IMR-90 (cell line): ENCODE results near the gene KCNJ16. TPM values are rescaled to one million over a fixed set of nuclear protein-coding genes. Genes with fewer than 3 reads are reported as not detected.

Source experiments
- ATAC-seq: fragments of 200-7000 bp; cut with Tn5 transposase; 2 replicates; pipeline ENCODE4 v1.9.1; 2020; ENCODE audit warnings: low read depth, mild to moderate bottlenecking, moderate library complexity
- BruUV-seq: library from RNA; stranded (reverse); fragments of 400-500 nt; replicated peaks from 2 replicates; lab custom pipeline; 2021; lab: Mats Ljungman, UMichigan
- CTCF ChIA-PET: fragments of 300-600 bp; formaldehyde crosslinking; extraction: SDS; loops from one replicate; lab custom pipeline; 2021; ENCODE audit warnings: antibody characterized with exemption; lab: Yijun Ruan, JAX
- POLR2A ChIA-PET: fragments of 300-600 bp; sonication (Branson Sonifier 250); formaldehyde crosslinking; loops from one replicate; lab custom pipeline; 2022; ENCODE audit warnings: antibody characterized with exemption; ENCODE audit not compliant: unreplicated experiment; lab: Charles Lee
- DNase-seq: peaks from one replicate; pipeline ENCODE4 v3.0.0; 2013
- H2AFZ ChIP-seq: replicated peaks from 2 replicates; pipeline ENCODE3; 2013; ENCODE audit warnings: low read length, mild to moderate bottlenecking; ENCODE audit not compliant: poor library complexity
- H2AK5ac ChIP-seq: 2 replicates; pipeline ENCODE4 v1.6.1; 2013; ENCODE audit warnings: low read depth, low read length, inconsistent platforms
- H2AK9ac ChIP-seq: replicated peaks from 2 replicates; pipeline ENCODE3; 2013; ENCODE audit warnings: mild to moderate bottlenecking, low read depth, low read length, moderate library complexity; ENCODE audit not compliant: poor library complexity
- H2BK120ac ChIP-seq: 2 replicates; pipeline ENCODE4 v1.6.1; 2013; ENCODE audit warnings: low read depth, low read length, inconsistent platforms
- H2BK15ac ChIP-seq: 3 replicates; pipeline ENCODE4 v1.6.1; 2013; ENCODE audit warnings: low read depth, low read length, inconsistent platforms
- H2BK20ac ChIP-seq: 2 replicates; pipeline ENCODE4 v1.6.1; 2013; ENCODE audit warnings: low read depth, mild to moderate bottlenecking, inconsistent platforms, low read length, moderate library complexity
- H2BK5ac ChIP-seq: 2 replicates; pipeline ENCODE4 v1.6.1; 2013; ENCODE audit warnings: mild to moderate bottlenecking, low read depth, low read length, inconsistent platforms; ENCODE audit not compliant: poor library complexity, severe bottlenecking
- H3K14ac ChIP-seq: replicated peaks from 2 replicates; pipeline ENCODE4 v1.6.1; 2013; ENCODE audit warnings: low read depth, low read length, inconsistent platforms
- H3K18ac ChIP-seq: 2 replicates; pipeline ENCODE4 v1.6.1; 2013; ENCODE audit warnings: low read depth, low read length, control low read depth
- H3K23ac ChIP-seq: 2 replicates; pipeline ENCODE4 v1.6.1; 2013; ENCODE audit warnings: low read depth, low read length, inconsistent platforms
- H3K27ac ChIP-seq: 2 replicates; pipeline ENCODE4 v1.5.1; 2013; ENCODE audit warnings: mild to moderate bottlenecking, control low read depth, low read length; ENCODE audit not compliant: insufficient read depth
- H3K27me3 ChIP-seq: 2 replicates; pipeline ENCODE4 v1.6.1; 2013; ENCODE audit warnings: low read length; ENCODE audit not compliant: control insufficient read depth, insufficient read depth
- H3K36me3 ChIP-seq: 2 replicates; pipeline ENCODE4 v1.6.1; 2013; ENCODE audit warnings: low read length, mixed read lengths; ENCODE audit not compliant: control insufficient read depth, insufficient read depth
- H3K4ac ChIP-seq: 2 replicates; pipeline ENCODE4 v1.6.1; 2013; ENCODE audit warnings: low read depth, low read length, inconsistent platforms
- H3K4me1 ChIP-seq: 2 replicates; pipeline ENCODE4 v1.6.1; 2013; ENCODE audit warnings: low read length, mixed read lengths; ENCODE audit not compliant: control insufficient read depth, insufficient read depth
- H3K4me2 ChIP-seq: 2 replicates; pipeline ENCODE4 v1.6.1; 2013; ENCODE audit warnings: low read depth, mild to moderate bottlenecking, control low read depth, low read length, moderate library complexity
- H3K4me3 ChIP-seq: 2 replicates; pipeline ENCODE4 v1.5.1; 2013; ENCODE audit warnings: low read depth, mild to moderate bottlenecking, control low read depth, low read length, moderate library complexity; ENCODE audit not compliant: insufficient read depth
- H3K56ac ChIP-seq: 2 replicates; pipeline ENCODE4 v1.6.1; 2013; ENCODE audit warnings: low read length, inconsistent platforms; ENCODE audit not compliant: insufficient read depth; ENCODE audit errors: extremely low read depth
- H3K79me1 ChIP-seq, 2 experiments: 2 replicates each; pipeline ENCODE4 v1.6.1; 2013; ENCODE audit warnings: low read length in 2 of 2, inconsistent platforms in 1 of 2, low read depth in 1 of 2
- H3K9ac ChIP-seq: 2 replicates; pipeline ENCODE4 v1.6.1; 2013; ENCODE audit warnings: low read depth, low read length, control low read depth
- H3K9me1 ChIP-seq: 2 replicates; pipeline ENCODE4 v1.6.1; 2013; ENCODE audit warnings: low read length, inconsistent platforms; ENCODE audit not compliant: insufficient read depth
- H3K9me3 ChIP-seq: 2 replicates; pipeline ENCODE4 v1.6.1; 2013; ENCODE audit warnings: low read length; ENCODE audit not compliant: control insufficient read depth, insufficient read depth
- H4K20me1 ChIP-seq: 2 replicates; pipeline ENCODE4 v1.6.1; 2013; ENCODE audit warnings: low read length, inconsistent platforms; ENCODE audit not compliant: insufficient read depth
- H4K5ac ChIP-seq: 2 replicates; pipeline ENCODE4 v1.6.1; 2013; ENCODE audit warnings: mild to moderate bottlenecking, low read depth, low read length, control low read depth
- H4K8ac ChIP-seq, 2 experiments: 2 replicates each; pipeline ENCODE4 v1.6.1; 2013; ENCODE audit warnings: low read depth in 2 of 2, low read length in 2 of 2, control low read depth in 1 of 2, inconsistent platforms in 1 of 2
- H4K91ac ChIP-seq: 2 replicates; pipeline ENCODE4 v1.6.1; 2013; ENCODE audit warnings: low read depth, low read length, inconsistent platforms; ENCODE audit not compliant: insufficient read depth
- BHLHE40 ChIP-seq: fragments of 150-350 bp; IDR thresholded peaks from 2 replicates; pipeline ENCODE4 v1.6.1; 2016; ENCODE audit warnings: mild to moderate bottlenecking, low read depth, low read length
- CEBPB ChIP-seq: IDR thresholded peaks from 2 replicates; pipeline ENCODE4 v1.6.1; 2012; ENCODE audit warnings: low read depth, low read length, improper control_type of control experiment
- CHD1 ChIP-seq: IDR thresholded peaks from 2 replicates; pipeline ENCODE4 v1.6.1; 2012; ENCODE audit warnings: low read depth, low read length, improper control_type of control experiment
- FOS ChIP-seq: fragments of 150-350 bp; IDR thresholded peaks from 2 replicates; pipeline ENCODE4 v1.6.1; 2016; ENCODE audit warnings: low read depth, low read length
- MAFK ChIP-seq: IDR thresholded peaks from 2 replicates; pipeline ENCODE4 v1.6.1; 2012; ENCODE audit warnings: low read depth, low read length, improper control_type of control experiment
- MAZ ChIP-seq: IDR thresholded peaks from 2 replicates; pipeline ENCODE4 v1.6.1; 2012; ENCODE audit warnings: low read depth, mild to moderate bottlenecking, low read length, improper control_type of control experiment, moderate library complexity, borderline replicate concordance
- MXI1 ChIP-seq: IDR thresholded peaks from 2 replicates; pipeline ENCODE4 v1.6.1; 2012; ENCODE audit warnings: low read depth, mild to moderate bottlenecking, low read length, moderate library complexity, borderline replicate concordance
- NFE2L2 ChIP-seq: fragments of 150-350 bp; IDR thresholded peaks from 2 replicates; pipeline ENCODE4 v1.6.1; 2016; ENCODE audit warnings: low read depth, mild to moderate bottlenecking, low read length
- POLR2A ChIP-seq: IDR thresholded peaks from 2 replicates; pipeline ENCODE4 v1.6.1; 2012; ENCODE audit warnings: mild to moderate bottlenecking, low read depth, low read length
- RAD21 ChIP-seq: IDR thresholded peaks from 2 replicates; pipeline ENCODE4 v1.6.1; 2012; ENCODE audit warnings: low read length, improper control_type of control experiment
- RCOR1 ChIP-seq: IDR thresholded peaks from 2 replicates; pipeline ENCODE4 v1.6.1; 2012; ENCODE audit warnings: mild to moderate bottlenecking, low read length, improper control_type of control experiment; ENCODE audit not compliant: insufficient replicate concordance
- RFX5 ChIP-seq: IDR thresholded peaks from 2 replicates; pipeline ENCODE4 v1.8.0; 2012; ENCODE audit warnings: low read depth, mild to moderate bottlenecking, low read length, moderate library complexity
- SMC3 ChIP-seq: fragments of 150-350 bp; IDR thresholded peaks from 2 replicates; pipeline ENCODE4 v1.6.1; 2016; ENCODE audit warnings: low read depth, mild to moderate bottlenecking, antibody characterized with exemption, low read length, moderate library complexity
- WGBS, 2 experiments: methylation state at CpG; one replicate each; pipeline versions ENCODE4 v1.1.5 to v1.1.7; 2013; ENCODE audit warnings: missing lambda C conversion rate in 2 of 2; ENCODE audit not compliant: insufficient read length in 1 of 2; ENCODE audit errors: extremely low coverage in 2 of 2; 5-methylcytosine and 5-hydroxymethylcytosine counted together
- dilution Hi-C: fragments of 300-500 bp; cut with HindIII; formaldehyde crosslinking; loops from one replicate; pipeline ENCODE4 v1.14.3; 2018; ENCODE audit warnings: low sequenced_read_pairs; ENCODE audit not compliant: unreplicated experiment
- in situ Hi-C: fragments of 300-500 bp; cut with MboI; formaldehyde crosslinking; loops from 3 replicates; pipeline ENCODE4 v1.14.3; 2019; ENCODE audit warnings: low sequenced_read_pairs, inconsistent platforms, mixed read lengths
- intact Hi-C: fragments of 100-400 bp; cut with micrococcal nuclease; formaldehyde crosslinking; loops from 2 replicates; pipeline ENCODE4 v1.10.0; 2022
- polyA plus RNA-seq, 3 experiments: library from polyadenylated mRNA; depleted of rRNA; stranded (reverse); fragments of >200 nt; gene quantifications; 2 replicates each; pipeline ENCODE4 v1.2.3, GENCODE V29; 2012; ENCODE audit warnings: low replicate concordance in 1 of 3
- total RNA-seq: library from RNA; depleted of rRNA; stranded (reverse); fragments of >200 nt; gene quantifications from 2 replicates; pipeline ENCODE4 v1.2.3, GENCODE V29; 2012
- TF ChIP-seq, protein P1 (sequence below): fragments of 150-350 bp; IDR thresholded peaks from 2 replicates; pipeline ENCODE4 v1.6.1; 2016; ENCODE audit warnings: low read depth, mild to moderate bottlenecking, low read length, moderate library complexity, borderline replicate concordance
- TF ChIP-seq, protein P2 (sequence below): conservative IDR thresholded peaks from 2 replicates; pipeline ENCODE4 v1.5.1; 2012; ENCODE audit warnings: mild to moderate bottlenecking, low read depth, low read length, improper control_type of control experiment
- TF ChIP-seq, protein P3 (sequence below): fragments of 150-350 bp; IDR thresholded peaks from 2 replicates; pipeline ENCODE4 v1.6.1; 2017; ENCODE audit warnings: mild to moderate bottlenecking, antibody characterized with exemption, low read length, low read depth

The KCNJ16 gene
- total and polyA plus RNA-seq, 2 of the 4 experiments (the other 2 are of a cell fraction): not detected

DNA sequence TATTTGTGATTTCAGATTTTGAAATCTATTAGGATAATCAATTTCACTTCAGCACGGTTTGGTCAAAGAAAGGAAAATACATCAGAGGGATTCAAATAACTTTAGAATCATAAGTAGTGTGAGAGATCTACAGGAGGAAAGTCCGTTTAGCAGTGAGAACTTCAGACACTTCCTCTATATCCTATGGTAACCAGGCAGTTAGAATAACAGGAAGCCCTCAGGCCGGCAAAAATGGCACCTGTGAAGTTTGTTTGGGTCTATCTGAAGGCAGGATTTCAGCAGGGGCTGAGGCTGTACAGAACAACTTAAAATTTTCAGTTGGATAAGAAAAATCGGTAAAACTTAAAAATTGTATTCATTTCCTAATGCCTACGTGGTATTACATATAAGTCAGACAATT lies 24.9 kb downstream of the KCNJ16 start:
- no peaks in the 10 kb centered on the region for H3K79me1 ChIP-seq
- H3K27me3 ChIP-seq: no peaks in the 10 kb centered on the region
- no TSS peak for BruUV-seq
- TF ChIP-seq RAD21: no peak
- no peak for TF ChIP-seq FOS
- no peak for TF ChIP-seq MXI1
- TF ChIP-seq, protein P1, sequence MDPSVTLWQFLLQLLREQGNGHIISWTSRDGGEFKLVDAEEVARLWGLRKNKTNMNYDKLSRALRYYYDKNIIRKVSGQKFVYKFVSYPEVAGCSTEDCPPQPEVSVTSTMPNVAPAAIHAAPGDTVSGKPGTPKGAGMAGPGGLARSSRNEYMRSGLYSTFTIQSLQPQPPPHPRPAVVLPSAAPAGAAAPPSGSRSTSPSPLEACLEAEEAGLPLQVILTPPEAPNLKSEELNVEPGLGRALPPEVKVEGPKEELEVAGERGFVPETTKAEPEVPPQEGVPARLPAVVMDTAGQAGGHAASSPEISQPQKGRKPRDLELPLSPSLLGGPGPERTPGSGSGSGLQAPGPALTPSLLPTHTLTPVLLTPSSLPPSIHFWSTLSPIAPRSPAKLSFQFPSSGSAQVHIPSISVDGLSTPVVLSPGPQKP: no peak
- TF ChIP-seq, protein P2, sequence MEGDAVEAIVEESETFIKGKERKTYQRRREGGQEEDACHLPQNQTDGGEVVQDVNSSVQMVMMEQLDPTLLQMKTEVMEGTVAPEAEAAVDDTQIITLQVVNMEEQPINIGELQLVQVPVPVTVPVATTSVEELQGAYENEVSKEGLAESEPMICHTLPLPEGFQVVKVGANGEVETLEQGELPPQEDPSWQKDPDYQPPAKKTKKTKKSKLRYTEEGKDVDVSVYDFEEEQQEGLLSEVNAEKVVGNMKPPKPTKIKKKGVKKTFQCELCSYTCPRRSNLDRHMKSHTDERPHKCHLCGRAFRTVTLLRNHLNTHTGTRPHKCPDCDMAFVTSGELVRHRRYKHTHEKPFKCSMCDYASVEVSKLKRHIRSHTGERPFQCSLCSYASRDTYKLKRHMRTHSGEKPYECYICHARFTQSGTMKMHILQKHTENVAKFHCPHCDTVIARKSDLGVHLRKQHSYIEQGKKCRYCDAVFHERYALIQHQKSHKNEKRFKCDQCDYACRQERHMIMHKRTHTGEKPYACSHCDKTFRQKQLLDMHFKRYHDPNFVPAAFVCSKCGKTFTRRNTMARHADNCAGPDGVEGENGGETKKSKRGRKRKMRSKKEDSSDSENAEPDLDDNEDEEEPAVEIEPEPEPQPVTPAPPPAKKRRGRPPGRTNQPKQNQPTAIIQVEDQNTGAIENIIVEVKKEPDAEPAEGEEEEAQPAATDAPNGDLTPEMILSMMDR: no peak
- TF ChIP-seq MAFK: no peak
- TF ChIP-seq BHLHE40: no peak
- TF ChIP-seq RCOR1: no peak
- no peak for TF ChIP-seq CEBPB
- TF ChIP-seq, protein P3, sequence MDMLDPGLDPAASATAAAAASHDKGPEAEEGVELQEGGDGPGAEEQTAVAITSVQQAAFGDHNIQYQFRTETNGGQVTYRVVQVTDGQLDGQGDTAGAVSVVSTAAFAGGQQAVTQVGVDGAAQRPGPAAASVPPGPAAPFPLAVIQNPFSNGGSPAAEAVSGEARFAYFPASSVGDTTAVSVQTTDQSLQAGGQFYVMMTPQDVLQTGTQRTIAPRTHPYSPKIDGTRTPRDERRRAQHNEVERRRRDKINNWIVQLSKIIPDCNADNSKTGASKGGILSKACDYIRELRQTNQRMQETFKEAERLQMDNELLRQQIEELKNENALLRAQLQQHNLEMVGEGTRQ: no peak
- TF ChIP-seq MAZ: no peak
- no peak for TF ChIP-seq RFX5
- no peak for TF ChIP-seq POLR2A
- TF ChIP-seq NFE2L2: no peak
- TF ChIP-seq CHD1: no peak
- no peak for TF ChIP-seq SMC3
- H2BK5ac ChIP-seq: no peak overlapping the region
- no peak overlapping the region for H3K4me2 ChIP-seq
- peak overlapping the region; percentile 13; the same call in 1 of the 2 replicates for H3K56ac ChIP-seq
- H3K9ac ChIP-seq: no peak overlapping the region
- intact Hi-C loops (loop anchor here (2.0 kb wide), 2 partner anchors 491 to 531 kb away; no protein-coding TSS in a partner anchor), in situ Hi-C loops (no loop called here), dilution Hi-C loops (no loop called here)
- H3K18ac ChIP-seq: no peak overlapping the region; the same call in 1 of the 2 replicates
- no peak overlapping the region for H4K5ac ChIP-seq
- no peak overlapping the region for H2BK15ac ChIP-seq
- H3K14ac ChIP-seq: no peak overlapping the region
- no peaks in the 10 kb centered on the region for H3K9me1 ChIP-seq
- H3K36me3 ChIP-seq: no peaks in the 10 kb centered on the region
- no peak overlapping the region for H3K4ac ChIP-seq
- WGBS, 2 experiments: no CpG with 5 or more reads among the region's 5 CpGs
- H2BK20ac ChIP-seq: no peak overlapping the region
- no peak for DNase-seq
- H3K23ac ChIP-seq: no peak overlapping the region
- H3K4me3 ChIP-seq: no peak overlapping the region
- CTCF ChIA-PET: interaction anchor here (1.3 kb wide), 1 partner anchor 10 kb away, joined by 3 read pairs; no protein-coding TSS in a partner anchor
- ATAC-seq: no peak
- no peak overlapping the region for H3K27ac ChIP-seq
- POLR2A ChIA-PET: interaction anchor here (0.5 kb wide), 1 partner anchor 38 kb away, joined by 5 read pairs; no protein-coding TSS in a partner anchor
- no peak overlapping the region for H2AFZ ChIP-seq
- H4K8ac ChIP-seq: no peak overlapping the region
- no peaks in the 10 kb centered on the region; the same call in 1 of the 2 replicates for H3K4me1 ChIP-seq
- no peak overlapping the region for H4K91ac ChIP-seq
- H2BK120ac ChIP-seq: no peak overlapping the region
- no peak overlapping the region for H2AK9ac ChIP-seq
- H4K20me1 ChIP-seq: no peaks in the 10 kb centered on the region
- H2AK5ac ChIP-seq: no peak overlapping the region
- no peaks in the 10 kb centered on the region for H3K9me3 ChIP-seq
